ENCODE results near the gene BBS7.

DNA sequence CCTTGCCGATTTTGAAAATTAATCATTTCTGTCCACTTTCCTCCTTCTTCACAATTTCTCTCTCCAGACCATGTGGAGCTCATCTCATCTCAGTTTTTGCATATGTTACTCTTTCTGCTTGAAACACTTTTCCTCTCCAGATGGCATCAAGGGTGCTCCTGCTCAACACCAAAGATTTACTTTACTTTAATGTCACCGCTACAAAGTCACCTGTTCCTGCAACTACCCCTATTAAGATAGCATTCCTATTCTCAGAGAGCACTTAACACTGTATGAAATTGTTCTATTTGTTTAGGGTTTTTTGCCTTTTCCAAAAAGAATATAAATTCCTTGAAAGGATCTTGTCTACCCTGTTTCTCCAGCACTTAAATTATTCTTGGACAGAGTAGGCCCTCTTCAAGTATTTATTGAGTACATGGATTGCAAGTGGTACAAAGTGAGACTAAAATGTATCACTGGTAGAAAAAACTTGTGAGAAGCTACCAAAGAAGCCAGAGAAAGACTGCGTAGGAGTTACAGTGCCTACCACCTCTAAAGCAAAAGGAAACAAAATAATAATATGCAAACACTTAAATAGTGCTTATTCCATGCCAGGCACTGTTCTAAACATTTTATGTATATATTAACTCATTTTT, 70.3 kb downstream of the BBS7 start:
- TF ChIP-seq CTCF (conservative IDR thresholded peaks at IDR 0.05) (no peak), EZH2 (IDR thresholded peaks at IDR 0.05; ENCODE audit: low read depth) (no peak)

All from PC-9 (cell line).